Ovary (tissue), 9 donors: ENCODE data around the gene CFAP54. TPM values are rescaled to one million over a fixed set of nuclear protein-coding genes. Genes with fewer than 3 reads are reported as not detected.

Source experiments
- DNase-seq, 5 donors: peaks; one replicate each; pipeline ENCODE4 v3.0.0-alpha.2; 2019 to 2020
- H3K27ac ChIP-seq, 2 donors: fragments of 200-600 bp; one replicate each; pipeline versions ENCODE4 v1.5.1 to v1.8.0; 2019 to 2022
- H3K27me3 ChIP-seq: fragments of 200-600 bp; one replicate; pipeline ENCODE4 v1.8.0; 2022
- H3K36me3 ChIP-seq: fragments of 200-600 bp; sonication (generic); one replicate; pipeline ENCODE4 v1.5.1; 2019
- H3K4me1 ChIP-seq: one replicate; pipeline ENCODE4 v1.8.1; 2013; ENCODE audit warnings: mild to moderate bottlenecking, moderate library complexity; ENCODE audit not compliant: insufficient read depth
- H3K4me3 ChIP-seq: fragments of 200-600 bp; sonication (generic); one replicate; pipeline ENCODE4 v1.5.1; 2017
- H3K9me3 ChIP-seq, 2 donors: fragments of 200-600 bp in 1 of 2; sonication (generic) in 1 of 2; one replicate each; pipeline versions ENCODE4 v1.5.1 to v1.8.1; 2013 to 2019; ENCODE audit warnings: mild to moderate bottlenecking in 1 of 2, moderate library complexity in 1 of 2
- EP300 ChIP-seq: sonication (generic); formaldehyde crosslinking; IDR thresholded peaks from one replicate; pipeline ENCODE4 v1.6.1; 2017; ENCODE audit warnings: antibody characterized with exemption
- POLR2A ChIP-seq: fragments of 450-650 bp; IDR thresholded peaks from one replicate; pipeline ENCODE4 v1.6.1; 2017; ENCODE audit warnings: antibody characterized with exemption, mild to moderate bottlenecking, moderate library complexity
- WGBS, 3 donors: extraction: QIAGEN DNeasy Blood & Tissue Kit in 1 of 3; methylation state at CpG; one replicate each; pipeline versions ENCODE4 v1.1.5 to v1.1.7; 2013 to 2017; 5-methylcytosine and 5-hydroxymethylcytosine counted together
- intact Hi-C, 4 donors: fragments of 100-400 bp; cut with DNase I; formaldehyde crosslinking; loops; one replicate each; pipeline versions ENCODE4 v1.11.0 to v1.15.1; 2022 to 2023
- polyA plus RNA-seq, 2 donors: library from polyadenylated mRNA; stranded (reverse); fragments of 200-250 nt in 1 of 2; fragments of 350-450 nt in 1 of 2; fragmentation: Illumina TruSeq in 1 of 2; extraction: RNeasy Lipid Tissue Mini Kit (QIAGEN cat#74804) in 1 of 2; gene quantifications; one replicate each; pipeline ENCODE4 v1.2.3, GENCODE V29; 2013 to 2014
- total RNA-seq, 7 donors: library from RNA; depleted of rRNA in 2 of 7; stranded (reverse); fragments of >200 nt in 2 of 7; fragmentation: NEBNext Ultra II Directional in 3 of 7; extraction: Animal tissue kit (Norgen Biotek cat#: 25700) in 3 of 7; gene quantifications; one replicate each; pipeline versions ENCODE4 v1.1.0 to v1.2.4, GENCODE V29; 2016 to 2023
- TF ChIP-seq, protein P1 (sequence below), 3 donors: fragments of 450-650 bp in 2 of 3; fragments of 200-600 bp in 1 of 3; IDR thresholded peaks; one replicate each; pipeline versions ENCODE4 v1.5.1 to v1.8.0; 2016 to 2022; ENCODE audit warnings: antibody characterized with exemption in 3 of 3, mild to moderate bottlenecking in 1 of 3
- donor health status: DM: no; HTN: no; CAD: no; lungs with moderate emphysema.
- donor health status: DM: no; HTN: no; CAD: no.
- donor health status: Bipolar disorder and iron deficiency.
- donor health status: DM: yes; HTN: yes; CAD: no.
- donor health status: DM: no; HTN: no; CAD: no.
- donor health status: DM: yes; HTN: yes; CAD: no.

Gene CFAP54
- total and polyA plus RNA-seq, 9 donors = 0.15 to 29.8 (median 1.7) TPM

DNA sequence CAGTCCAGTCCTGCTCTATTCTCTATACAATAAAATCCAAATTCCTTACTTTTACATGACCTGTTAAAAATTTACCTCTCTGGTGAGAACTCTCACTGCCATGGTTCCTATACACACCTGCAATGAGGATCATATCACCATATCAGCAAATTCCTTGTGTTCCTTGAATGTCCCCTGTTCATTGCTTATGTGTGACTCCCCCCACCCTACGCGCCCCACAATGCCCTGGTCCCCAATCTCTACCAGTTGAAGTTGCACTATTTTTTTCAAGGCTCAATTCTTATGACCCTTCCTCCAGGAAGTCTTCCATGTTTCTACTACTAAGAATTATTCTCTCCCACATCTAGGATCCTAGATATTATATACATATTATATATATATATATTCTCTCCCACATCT, 335.5 kb downstream of the CFAP54 start:
- Histone ChIP-seq H3K4me3 (no peak overlapping the region), H3K4me1 (no peaks in the 10 kb centered on the region), H3K27me3 (no peaks in the 10 kb centered on the region), H3K9me3 (no peaks in the 10 kb centered on the region), H3K36me3 (no peaks in the 10 kb centered on the region), H3K27ac (no peak overlapping the region)
- intact Hi-C loops = no loop called here
- DNase-seq = no peak
- TF ChIP-seq POLR2A (no peak), EP300 (no peak)
- TF ChIP-seq, protein P1, sequence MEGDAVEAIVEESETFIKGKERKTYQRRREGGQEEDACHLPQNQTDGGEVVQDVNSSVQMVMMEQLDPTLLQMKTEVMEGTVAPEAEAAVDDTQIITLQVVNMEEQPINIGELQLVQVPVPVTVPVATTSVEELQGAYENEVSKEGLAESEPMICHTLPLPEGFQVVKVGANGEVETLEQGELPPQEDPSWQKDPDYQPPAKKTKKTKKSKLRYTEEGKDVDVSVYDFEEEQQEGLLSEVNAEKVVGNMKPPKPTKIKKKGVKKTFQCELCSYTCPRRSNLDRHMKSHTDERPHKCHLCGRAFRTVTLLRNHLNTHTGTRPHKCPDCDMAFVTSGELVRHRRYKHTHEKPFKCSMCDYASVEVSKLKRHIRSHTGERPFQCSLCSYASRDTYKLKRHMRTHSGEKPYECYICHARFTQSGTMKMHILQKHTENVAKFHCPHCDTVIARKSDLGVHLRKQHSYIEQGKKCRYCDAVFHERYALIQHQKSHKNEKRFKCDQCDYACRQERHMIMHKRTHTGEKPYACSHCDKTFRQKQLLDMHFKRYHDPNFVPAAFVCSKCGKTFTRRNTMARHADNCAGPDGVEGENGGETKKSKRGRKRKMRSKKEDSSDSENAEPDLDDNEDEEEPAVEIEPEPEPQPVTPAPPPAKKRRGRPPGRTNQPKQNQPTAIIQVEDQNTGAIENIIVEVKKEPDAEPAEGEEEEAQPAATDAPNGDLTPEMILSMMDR (IDR thresholded peaks at IDR 0.05) = no peak
- 96 to 98% (median 98%) methylated on average over 2 of the region's 2 CpGs for WGBS, 3 donors

DNA sequence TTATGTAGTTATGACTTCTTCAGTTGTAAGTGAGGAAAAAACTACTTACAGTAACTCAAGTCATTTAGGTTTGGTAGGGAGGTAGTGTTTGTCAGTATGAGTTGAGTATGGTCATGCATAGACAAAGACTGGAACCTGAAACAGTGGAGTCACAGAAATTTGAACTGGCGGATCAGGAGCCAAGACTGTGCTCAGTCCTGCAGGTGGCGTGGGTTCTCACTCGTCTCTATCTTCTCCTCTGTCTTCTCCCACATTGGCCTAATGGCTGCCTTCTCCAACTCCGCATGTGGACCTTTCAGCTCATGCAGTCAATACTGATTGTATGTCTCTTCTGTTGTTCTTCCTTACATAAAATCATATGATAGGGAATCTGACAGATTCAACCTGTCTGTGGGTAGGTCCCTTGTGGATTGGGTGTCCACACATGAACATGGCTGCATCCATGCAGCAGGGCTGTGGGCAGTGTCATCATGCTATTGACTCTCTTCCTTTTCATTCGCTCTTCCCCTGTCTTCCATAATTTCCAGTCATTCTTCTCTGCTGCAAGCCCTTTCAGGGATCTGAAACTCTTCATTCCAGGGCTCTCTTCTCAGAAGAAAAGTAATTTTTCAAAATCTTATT, 338.9 kb downstream of the CFAP54 start:
- H3K36me3 ChIP-seq = no peaks in the 10 kb centered on the region
- H3K4me3 ChIP-seq = no peak overlapping the region
- H3K27ac ChIP-seq = no peak overlapping the region
- H3K27me3 ChIP-seq = no peaks in the 10 kb centered on the region
- DNase-seq = no peak
- TF ChIP-seq POLR2A = no peak
- TF ChIP-seq, protein P1 (IDR thresholded peaks at IDR 0.05) = no peak
- no peak for TF ChIP-seq EP300
- intact Hi-C loops = no loop called here
- no peaks in the 10 kb centered on the region for H3K4me1 ChIP-seq
- no peaks in the 10 kb centered on the region for H3K9me3 ChIP-seq
- WGBS, 3 donors = 87 to 91% (median 91%) methylated on average over 5 of the region's 5 CpGs

- H3K27me3 ChIP-seq = no peaks in the 10 kb centered on the region
- no peak overlapping the region for H3K4me3 ChIP-seq
- H3K36me3 ChIP-seq = no peaks in the 10 kb centered on the region
- no peaks in the 10 kb centered on the region for H3K9me3 ChIP-seq
- H3K4me1 ChIP-seq = no peaks in the 10 kb centered on the region
- H3K27ac ChIP-seq = no peak overlapping the region
- no peak for DNase-seq
- WGBS, 3 donors = 92 to 95% (median 94%) methylated on average over 3 of the region's 3 CpGs
- intact Hi-C loops = no loop called here
- TF ChIP-seq EP300 (no peak), POLR2A (no peak)
- TF ChIP-seq, protein P1 (IDR thresholded peaks at IDR 0.05) = no peak
These were observed 340.0 kb downstream of the CFAP54 start for GRCh38 chr12:96829354-96829753.

- DNase-seq = no peak
- TF ChIP-seq, protein P1 (IDR thresholded peaks at IDR 0.05) = no peak
- TF ChIP-seq EP300 = no peak
- TF ChIP-seq POLR2A = no peak
- intact Hi-C loops = no loop called here
These were observed 342.0 kb downstream of the CFAP54 start for GRCh38 chr12:96831346-96831745.

More at GRCh38 chr12:96831346-96831745, 342.0 kb downstream of the CFAP54 start:
- H3K27ac ChIP-seq = no peak overlapping the region
- no peaks in the 10 kb centered on the region for H3K4me1 ChIP-seq
- H3K27me3 ChIP-seq = no peaks in the 10 kb centered on the region
- WGBS, 3 donors = 90 to 95% (median 92%) methylated on average over 1 of the region's 1 CpG
- no peaks in the 10 kb centered on the region for H3K9me3 ChIP-seq
- no peaks in the 10 kb centered on the region for H3K36me3 ChIP-seq
- H3K4me3 ChIP-seq = no peak overlapping the region
